ENCODE measurements around the gene POU2AF2. TPM values are rescaled to one million over a fixed set of nuclear protein-coding genes. Genes with fewer than 3 reads are reported as not detected.

Gene POU2AF2
- total RNA-seq, 1 donor from 2014 or later, result not detected

DNA sequence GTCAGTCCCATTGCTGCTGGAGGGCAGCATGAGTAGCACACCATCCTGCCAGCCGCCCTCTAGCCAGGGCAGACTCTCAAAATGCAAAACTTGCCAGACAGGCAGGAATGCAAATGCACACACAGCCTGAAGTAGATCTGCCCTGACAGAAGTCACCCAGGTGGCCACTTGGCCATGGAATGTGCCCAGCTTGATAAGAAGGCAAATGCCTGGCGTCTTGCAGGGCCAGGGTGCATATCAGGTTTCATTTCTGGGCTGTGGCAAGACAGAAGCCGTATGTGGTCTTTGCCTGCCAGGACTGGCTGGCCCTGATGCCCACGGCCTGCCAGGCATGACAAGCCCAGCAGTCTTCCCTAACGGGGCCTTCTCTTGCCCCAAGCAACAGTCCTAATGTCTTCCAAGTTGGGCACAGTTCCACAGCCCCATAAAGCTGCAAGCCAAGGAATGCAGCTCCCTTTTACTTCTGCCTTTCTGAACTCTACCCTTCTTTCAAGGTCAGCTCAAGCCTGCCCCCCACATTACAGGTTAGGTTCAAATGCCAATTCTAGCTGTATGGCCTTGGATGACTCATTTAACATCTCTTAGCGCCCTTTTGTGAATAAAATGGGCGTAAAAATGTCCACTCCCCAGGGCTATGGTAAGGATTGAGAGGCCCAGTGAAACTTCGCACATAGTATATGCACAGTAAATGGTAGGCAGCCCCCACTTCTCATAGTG lies 82.5 kb downstream of the POU2AF2 start:
- no peak for FAIRE-seq
- no peak for DNase-seq (ENCODE audit: low spot score in 2 of 2)

DNA sequence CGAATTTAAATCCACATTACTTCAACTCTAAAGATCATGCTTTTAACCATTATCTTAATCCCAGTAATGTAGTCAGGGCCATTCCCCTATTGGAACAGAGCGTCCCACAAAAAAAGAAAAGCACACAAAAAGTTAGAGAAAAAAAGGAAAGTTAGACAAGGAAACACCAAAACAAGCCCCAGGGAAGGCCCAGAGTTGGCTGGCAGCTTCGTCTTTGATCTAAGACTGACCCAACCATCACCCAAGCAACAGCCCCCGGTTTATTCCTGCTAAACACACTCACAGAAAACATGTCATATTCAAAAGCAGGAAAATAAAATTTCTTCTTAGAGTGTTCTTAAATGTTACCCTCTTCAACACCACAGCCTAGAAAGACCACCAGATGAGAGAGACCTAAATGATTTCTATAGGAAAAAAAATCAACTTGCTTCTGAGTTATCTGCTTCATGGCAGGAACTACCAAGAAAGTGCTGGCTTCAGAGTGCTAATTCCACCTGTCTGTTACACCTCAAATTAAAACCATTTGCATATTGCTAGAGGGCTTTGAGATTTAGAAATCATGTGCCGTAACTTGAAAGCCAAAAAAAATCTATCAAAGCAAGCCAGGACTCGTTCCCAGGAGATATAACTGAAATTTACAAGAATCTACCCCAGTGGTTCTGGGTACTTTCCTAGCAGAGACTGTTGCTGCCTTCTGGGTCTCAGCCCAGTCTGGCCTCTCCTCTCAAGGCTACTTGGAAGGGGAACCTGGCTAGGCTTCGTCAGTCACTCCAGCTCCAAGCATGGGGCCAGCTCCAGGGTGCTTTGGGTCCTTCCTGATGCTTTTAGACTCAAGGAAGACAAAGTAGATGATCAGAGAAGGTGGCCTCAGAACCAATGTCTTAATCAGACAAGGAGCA lies 84.0 kb downstream of the POU2AF2 start:
- DNase-seq (ENCODE audit: low spot score in 2 of 2) (no peak), FAIRE-seq (no peak)

DNA sequence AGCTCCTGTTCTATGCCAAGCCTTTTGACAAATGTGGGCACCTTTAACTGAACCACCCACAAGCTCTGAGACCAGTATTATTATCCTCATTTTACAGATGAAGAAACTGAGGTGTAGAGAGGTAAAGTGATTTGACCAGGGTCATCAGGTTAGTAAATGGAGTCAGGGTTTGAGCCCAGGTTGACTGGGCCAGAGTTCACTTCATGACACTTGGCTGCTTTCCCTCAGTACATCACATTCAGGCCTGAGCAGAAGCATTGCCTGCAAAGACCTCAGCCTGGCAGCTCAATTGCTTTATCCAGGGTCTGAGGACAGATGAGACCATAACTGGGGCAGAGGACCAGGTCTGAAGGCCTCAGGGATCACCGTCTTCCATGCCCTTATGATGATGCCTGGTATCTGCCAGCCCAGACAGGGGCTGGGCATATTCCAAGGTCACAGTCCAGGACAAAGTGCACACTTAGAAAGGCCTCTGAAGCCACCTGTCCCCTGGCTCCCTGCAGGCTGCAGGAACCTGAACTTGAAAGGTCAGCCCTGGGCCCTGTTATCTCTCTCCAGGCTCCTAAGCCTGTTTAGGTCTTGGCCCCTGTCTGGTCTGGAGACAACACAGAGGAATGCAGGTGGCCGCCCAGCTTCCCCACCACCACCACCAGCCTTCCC lies 84.8 kb downstream of the POU2AF2 start:
- FAIRE-seq (no peak), DNase-seq (ENCODE audit: low spot score in 2 of 2) (no peak)

DNA sequence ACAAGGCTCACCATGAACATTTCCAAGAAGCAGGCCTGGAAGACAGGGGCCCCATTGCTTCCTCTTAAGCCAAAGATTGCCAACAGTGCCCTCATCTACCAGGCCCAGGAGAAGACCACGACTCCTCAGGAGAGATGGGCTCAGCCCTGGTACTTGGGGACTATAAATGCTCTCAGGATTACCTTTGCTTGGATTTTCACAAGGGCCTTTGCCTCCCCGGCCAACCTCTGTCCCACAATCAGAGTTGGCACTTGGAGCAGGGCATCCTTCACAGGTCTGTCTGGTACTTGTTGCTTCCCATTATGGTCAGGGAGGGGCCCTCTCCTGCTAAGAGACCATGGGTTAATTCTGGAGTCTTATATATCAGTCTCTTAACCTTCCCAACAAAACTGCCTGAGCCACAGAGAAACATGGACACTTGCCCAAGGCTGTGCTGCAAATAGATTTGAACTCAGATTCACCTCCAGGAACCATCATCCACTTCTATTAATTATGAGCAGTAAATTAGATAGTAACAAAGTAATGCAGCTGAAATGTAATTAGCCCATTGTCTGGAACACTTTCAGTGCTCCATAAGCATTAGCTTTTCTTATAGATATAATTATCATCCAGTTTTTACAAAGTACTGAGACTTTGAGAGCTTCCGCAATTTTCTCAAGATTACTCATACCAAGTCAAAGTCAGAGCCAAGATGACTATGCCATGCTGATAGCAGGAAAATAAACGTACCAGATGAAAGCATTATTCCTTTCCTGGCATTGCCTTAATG lies 86.4 kb downstream of the POU2AF2 start:
- DNase-seq (ENCODE audit: low spot score in 2 of 2), result no peak
- no peak for FAIRE-seq

DNA sequence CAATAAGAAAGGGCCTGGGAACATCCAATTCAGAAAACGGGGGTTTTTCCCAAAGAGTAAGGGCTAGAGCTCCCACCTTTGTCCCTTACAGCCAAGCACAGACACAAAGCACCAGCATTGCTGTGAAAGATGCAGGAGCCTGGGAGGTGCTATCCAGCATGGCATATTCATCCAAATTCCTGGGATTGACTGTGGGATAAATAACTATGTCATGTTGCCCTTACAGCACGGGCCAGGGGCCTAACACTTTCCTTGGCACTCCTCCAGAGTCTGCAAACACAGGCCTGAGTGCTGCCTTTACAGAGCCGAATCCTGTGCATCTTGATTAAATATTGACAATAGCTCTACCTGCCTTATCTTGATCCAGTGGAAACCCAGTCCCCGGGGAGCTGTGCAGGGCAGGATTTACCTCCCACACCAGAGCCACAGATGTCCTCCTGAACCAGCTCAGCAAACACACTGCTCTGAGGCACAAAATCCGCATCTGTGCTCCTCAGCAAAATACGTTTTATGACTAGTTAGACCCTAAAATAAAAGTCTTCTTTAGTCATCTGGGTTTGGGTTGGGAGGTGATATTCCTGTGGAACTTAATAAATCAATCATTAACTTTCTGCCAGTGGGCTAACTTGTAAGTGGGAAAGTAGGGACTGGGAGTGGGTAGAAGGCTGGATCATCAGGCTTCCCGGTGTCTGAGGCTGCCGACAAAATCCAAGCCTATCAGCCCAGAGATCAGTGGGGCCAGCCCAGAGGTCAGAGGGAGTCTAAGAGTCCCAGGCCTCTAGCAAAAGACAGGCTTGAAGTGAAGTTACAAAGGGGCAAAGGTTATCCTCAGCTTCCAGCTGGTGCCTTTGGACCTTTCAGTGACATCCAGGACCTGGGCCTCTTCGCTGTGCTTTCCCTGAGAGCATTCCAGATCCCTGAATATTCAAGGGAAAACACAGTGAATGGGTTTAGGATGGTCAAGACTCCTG lies 89.3 kb downstream of the POU2AF2 start:
- DNase-seq (ENCODE audit: low spot score in 2 of 2), result no peak
- no peak for FAIRE-seq

DNA sequence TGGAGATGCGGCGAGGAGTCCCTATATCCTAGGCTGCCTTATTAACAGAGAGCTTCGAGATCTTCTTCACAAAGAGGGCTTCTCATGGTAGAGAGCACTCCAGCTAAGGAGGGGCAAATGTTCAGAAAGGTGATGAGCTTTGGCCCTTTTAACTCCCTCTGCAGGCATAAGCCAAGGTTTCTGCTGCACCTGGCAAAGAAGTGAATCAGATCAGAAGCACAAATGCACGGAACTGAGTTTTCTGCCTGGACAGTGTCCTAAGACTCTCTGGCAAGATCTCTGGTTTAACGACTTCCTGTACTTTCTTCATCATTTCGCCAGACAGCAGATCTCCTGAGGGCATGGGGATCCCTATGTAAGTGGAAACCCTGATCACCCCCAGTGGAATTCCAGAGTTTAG lies 90.0 kb downstream of the POU2AF2 start:
- DNase-seq (ENCODE audit: low spot score in 2 of 2), result no peak
- no peak for FAIRE-seq

Other genes with a start within 250 kb of the POU2AF2 start
- gene POU2AF3, start 52.8 kb downstream of the POU2AF2 start, total RNA-seq, result 0.41 TPM
- not detected for gene POU2AF1, start 133.6 kb downstream of the POU2AF2 start, total RNA-seq